HG02981 (cell line): Measurements from ENCODE around the gene SRCIN1.

Experiments
- ATAC-seq: cut with Tn5 transposase; IDR thresholded peaks from one replicate; pipeline ENCODE4 v1.9.1; 2021; ENCODE audit warnings: mild to moderate bottlenecking, moderate library complexity; ENCODE audit not compliant: unreplicated experiment

SRCIN1 gene

GRCh38 chr17:38617074-38617860 is 11.5 kb upstream of the SRCIN1 start:
- ATAC-seq: no peak

- no peak for ATAC-seq
These were observed 10.6 kb upstream of the SRCIN1 start for GRCh38 chr17:38616361-38616760.

GRCh38 chr17:38613981-38614779 is 8.4 kb upstream of the SRCIN1 start:
- no peak for ATAC-seq

- no peak for ATAC-seq
These were observed 7.8 kb upstream of the SRCIN1 start for GRCh38 chr17:38613525-38613980.

GRCh38 chr17:38611872-38612376 is 6.2 kb upstream of the SRCIN1 start:
- no peak for ATAC-seq

- ATAC-seq: no peak
These were observed 5.5 kb upstream of the SRCIN1 start for GRCh38 chr17:38611070-38611786.

- ATAC-seq: no peak
These were observed 3.7 kb upstream of the SRCIN1 start for GRCh38 chr17:38609280-38610031.

- no peak for ATAC-seq
These were observed 2.9 kb upstream of the SRCIN1 start for GRCh38 chr17:38608648-38609047.

GRCh38 chr17:38606646-38607611 is 1.2 kb upstream of the SRCIN1 start:
- no peak for ATAC-seq

GRCh38 chr17:38605411-38605840 is 326 bp downstream of the SRCIN1 start:
- ATAC-seq: no peak

- ATAC-seq: no peak
These were observed 1.0 kb downstream of the SRCIN1 start for GRCh38 chr17:38604479-38605403.

- ATAC-seq: no peak
These were observed 1.8 kb downstream of the SRCIN1 start for GRCh38 chr17:38603786-38604478.

GRCh38 chr17:38602956-38603785 is 2.6 kb downstream of the SRCIN1 start:
- no peak for ATAC-seq

- no peak for ATAC-seq
These were observed 3.3 kb downstream of the SRCIN1 start for GRCh38 chr17:38602453-38602852.

GRCh38 chr17:38601539-38602351 is 4.0 kb downstream of the SRCIN1 start:
- ATAC-seq: no peak

GRCh38 chr17:38600906-38601305 is 4.8 kb downstream of the SRCIN1 start:
- ATAC-seq: no peak
